ENCODE results near the gene CIAO2B. TPM values are rescaled to one million over a fixed set of nuclear protein-coding genes. Genes with fewer than 3 reads are reported as not detected.

The CIAO2B gene
- polyA plus RNA-seq, 1 donor from 2014 or later: 339 TPM

DNA sequence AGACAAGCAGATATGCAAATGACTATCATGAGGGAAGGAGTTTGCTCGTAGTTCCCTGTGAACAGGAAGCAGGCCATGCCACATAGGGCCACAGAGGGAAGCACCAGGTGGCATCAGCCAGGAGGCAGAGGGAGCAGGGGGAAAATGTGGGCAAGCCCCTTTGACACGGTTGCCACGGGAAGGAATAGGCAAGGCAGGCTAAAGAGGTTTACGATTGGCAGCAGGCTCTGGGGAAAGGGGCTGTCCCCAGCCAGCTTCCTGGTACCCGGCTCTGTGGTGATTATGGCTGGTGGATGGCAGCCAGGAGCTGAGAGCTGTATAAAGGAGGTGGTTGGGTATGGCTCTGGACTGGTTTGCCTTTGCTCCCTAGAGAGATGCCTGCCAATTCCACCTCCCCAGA lies 27.7 kb upstream of the CIAO2B start:
- H2AFZ ChIP-seq (ENCODE audit: low read depth, low read length): no peak overlapping the region

DNA sequence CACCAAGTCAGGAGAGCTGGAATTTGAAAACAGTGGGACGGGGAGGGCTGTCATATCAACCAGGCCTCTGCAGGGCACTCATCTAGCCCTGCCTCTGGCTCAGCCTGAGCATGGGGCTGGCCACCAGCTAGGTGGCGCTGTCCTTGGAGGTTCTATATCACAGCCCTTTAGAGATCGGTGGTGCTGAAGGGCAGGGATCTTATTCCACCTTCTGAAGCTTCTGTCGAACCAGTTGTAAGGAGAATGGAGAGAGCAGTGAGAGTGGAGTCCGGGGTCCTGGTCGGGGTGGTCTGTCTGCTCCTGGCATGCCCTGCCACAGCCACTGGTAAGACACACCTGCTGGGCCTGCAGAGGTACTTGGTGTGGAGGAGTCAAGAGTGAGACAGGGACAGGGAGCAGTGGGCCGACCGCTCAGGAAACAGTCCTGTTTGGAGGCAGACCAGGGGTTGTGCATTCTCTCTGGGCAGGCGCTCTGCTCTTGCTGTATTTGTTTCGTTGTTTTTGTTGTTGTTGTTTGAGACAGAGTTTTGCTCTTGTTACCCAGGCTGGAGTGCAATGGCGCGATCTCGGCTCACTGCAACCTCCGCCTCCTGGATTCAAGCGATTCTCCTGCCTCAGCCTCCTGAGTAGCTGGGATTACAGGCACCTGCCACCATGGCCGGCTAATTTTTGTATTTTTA lies 27.0 kb upstream of the CIAO2B start, which contains the start of gene CES3:
Gene CES3 (plus strand): TSS at position 202 of the 680 bp plus-strand sequence. CDS start 42 bp downstream, at position 244.
- Histone ChIP-seq H3K4me2 (ENCODE audit: low read length) (no peak within 1 kb of the TSS), H4K20me1 (ENCODE audit: insufficient read depth) (no peaks in the 10 kb centered on the region), H3K4me3 (ENCODE audit: low read length) (no peak within 1 kb of the TSS), H3K27ac (ENCODE audit: low read length) (no peak within 1 kb of the TSS), H3K9me2 (ENCODE audit: insufficient read depth, low read length) (no peaks in the 10 kb centered on the region), H3K9me3 (ENCODE audit: low read length) (no peaks in the 10 kb centered on the region), H3K36me3 (ENCODE audit: insufficient read depth, low read length) (no peaks in the 10 kb centered on the region), H3K27me3 (ENCODE audit: insufficient read depth, low read depth, low read length) (no peaks in the 10 kb centered on the region), H3F3A (ENCODE audit: insufficient read depth, low read length, poor library complexity, severe bottlenecking) (no peaks in the 10 kb centered on the region), H2AFZ (ENCODE audit: low read depth, low read length) (no peak within 1 kb of the TSS), H3K79me2 (replicated peaks; ENCODE audit: insufficient read depth, low read length) (no peaks in the 10 kb centered on the region), H3K9ac (ENCODE audit: low read length) (no peak within 1 kb of the TSS)
- TF ChIP-seq RAD21 (conservative IDR thresholded peaks at IDR 0.05): no peak
- TF ChIP-seq EZH2 (IDR thresholded peaks at IDR 0.05; ENCODE audit: borderline replicate concordance, insufficient read depth, low read length, poor library complexity, severe bottlenecking): no peak
- peak; percentile 58 for TF ChIP-seq SMC3 (conservative IDR thresholded peaks at IDR 0.05; ENCODE audit: poor library complexity)
- TF ChIP-seq MXI1 (conservative IDR thresholded peaks at IDR 0.05; ENCODE audit: poor library complexity, severe bottlenecking): no peak
- TF ChIP-seq, protein P1, sequence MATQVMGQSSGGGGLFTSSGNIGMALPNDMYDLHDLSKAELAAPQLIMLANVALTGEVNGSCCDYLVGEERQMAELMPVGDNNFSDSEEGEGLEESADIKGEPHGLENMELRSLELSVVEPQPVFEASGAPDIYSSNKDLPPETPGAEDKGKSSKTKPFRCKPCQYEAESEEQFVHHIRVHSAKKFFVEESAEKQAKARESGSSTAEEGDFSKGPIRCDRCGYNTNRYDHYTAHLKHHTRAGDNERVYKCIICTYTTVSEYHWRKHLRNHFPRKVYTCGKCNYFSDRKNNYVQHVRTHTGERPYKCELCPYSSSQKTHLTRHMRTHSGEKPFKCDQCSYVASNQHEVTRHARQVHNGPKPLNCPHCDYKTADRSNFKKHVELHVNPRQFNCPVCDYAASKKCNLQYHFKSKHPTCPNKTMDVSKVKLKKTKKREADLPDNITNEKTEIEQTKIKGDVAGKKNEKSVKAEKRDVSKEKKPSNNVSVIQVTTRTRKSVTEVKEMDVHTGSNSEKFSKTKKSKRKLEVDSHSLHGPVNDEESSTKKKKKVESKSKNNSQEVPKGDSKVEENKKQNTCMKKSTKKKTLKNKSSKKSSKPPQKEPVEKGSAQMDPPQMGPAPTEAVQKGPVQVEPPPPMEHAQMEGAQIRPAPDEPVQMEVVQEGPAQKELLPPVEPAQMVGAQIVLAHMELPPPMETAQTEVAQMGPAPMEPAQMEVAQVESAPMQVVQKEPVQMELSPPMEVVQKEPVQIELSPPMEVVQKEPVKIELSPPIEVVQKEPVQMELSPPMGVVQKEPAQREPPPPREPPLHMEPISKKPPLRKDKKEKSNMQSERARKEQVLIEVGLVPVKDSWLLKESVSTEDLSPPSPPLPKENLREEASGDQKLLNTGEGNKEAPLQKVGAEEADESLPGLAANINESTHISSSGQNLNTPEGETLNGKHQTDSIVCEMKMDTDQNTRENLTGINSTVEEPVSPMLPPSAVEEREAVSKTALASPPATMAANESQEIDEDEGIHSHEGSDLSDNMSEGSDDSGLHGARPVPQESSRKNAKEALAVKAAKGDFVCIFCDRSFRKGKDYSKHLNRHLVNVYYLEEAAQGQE (IDR thresholded peaks at IDR 0.05; ENCODE audit: borderline replicate concordance): no peak
- TF ChIP-seq TAF1 (IDR thresholded peaks at IDR 0.05; ENCODE audit: low read depth): no peak
- TF ChIP-seq, protein P2, sequence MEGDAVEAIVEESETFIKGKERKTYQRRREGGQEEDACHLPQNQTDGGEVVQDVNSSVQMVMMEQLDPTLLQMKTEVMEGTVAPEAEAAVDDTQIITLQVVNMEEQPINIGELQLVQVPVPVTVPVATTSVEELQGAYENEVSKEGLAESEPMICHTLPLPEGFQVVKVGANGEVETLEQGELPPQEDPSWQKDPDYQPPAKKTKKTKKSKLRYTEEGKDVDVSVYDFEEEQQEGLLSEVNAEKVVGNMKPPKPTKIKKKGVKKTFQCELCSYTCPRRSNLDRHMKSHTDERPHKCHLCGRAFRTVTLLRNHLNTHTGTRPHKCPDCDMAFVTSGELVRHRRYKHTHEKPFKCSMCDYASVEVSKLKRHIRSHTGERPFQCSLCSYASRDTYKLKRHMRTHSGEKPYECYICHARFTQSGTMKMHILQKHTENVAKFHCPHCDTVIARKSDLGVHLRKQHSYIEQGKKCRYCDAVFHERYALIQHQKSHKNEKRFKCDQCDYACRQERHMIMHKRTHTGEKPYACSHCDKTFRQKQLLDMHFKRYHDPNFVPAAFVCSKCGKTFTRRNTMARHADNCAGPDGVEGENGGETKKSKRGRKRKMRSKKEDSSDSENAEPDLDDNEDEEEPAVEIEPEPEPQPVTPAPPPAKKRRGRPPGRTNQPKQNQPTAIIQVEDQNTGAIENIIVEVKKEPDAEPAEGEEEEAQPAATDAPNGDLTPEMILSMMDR (IDR thresholded peaks at IDR 0.05; ENCODE audit: poor library complexity, severe bottlenecking): peak; percentile 70
- no peak for TF ChIP-seq POLR2AphosphoS5 (IDR thresholded peaks at IDR 0.05)
- TF ChIP-seq EP300 (conservative IDR thresholded peaks at IDR 0.05; ENCODE audit: poor library complexity, severe bottlenecking): no peak

More for the DNA sequence above, 27.7 kb upstream of the CIAO2B start:
- Histone ChIP-seq H3K27ac (ENCODE audit: low read length) (no peak overlapping the region), H3K9ac (ENCODE audit: low read length) (no peak overlapping the region), H3K4me3 (ENCODE audit: low read length) (no peak overlapping the region), H3K79me2 (replicated peaks; ENCODE audit: insufficient read depth, low read length) (no peaks in the 10 kb centered on the region), H4K20me1 (ENCODE audit: insufficient read depth) (no peaks in the 10 kb centered on the region), H3F3A (ENCODE audit: insufficient read depth, low read length, poor library complexity, severe bottlenecking) (no peaks in the 10 kb centered on the region), H3K36me3 (ENCODE audit: insufficient read depth, low read length) (no peaks in the 10 kb centered on the region), H3K9me2 (ENCODE audit: insufficient read depth, low read length) (no peaks in the 10 kb centered on the region), H3K4me2 (ENCODE audit: low read length) (no peak overlapping the region), H3K9me3 (ENCODE audit: low read length) (no peaks in the 10 kb centered on the region), H3K27me3 (ENCODE audit: insufficient read depth, low read depth, low read length) (no peaks in the 10 kb centered on the region)
- no peak for TF ChIP-seq TAF1 (IDR thresholded peaks at IDR 0.05; ENCODE audit: low read depth)
- TF ChIP-seq EZH2 (IDR thresholded peaks at IDR 0.05; ENCODE audit: borderline replicate concordance, insufficient read depth, low read length, poor library complexity, severe bottlenecking): no peak
